CD4-positive, alpha-beta T cell (primary cell): Measurements from ENCODE around the gene SCAF11. TPM values are rescaled to one million over a fixed set of nuclear protein-coding genes. Genes with fewer than 3 reads are reported as not detected.
A peak's percentile ranks its signal among the peaks of the same experiment; 100 is the strongest.

Experiments
- ATAC-seq: fragments of 200-7000 bp; cut with Tn5 transposase; one replicate; pipeline ENCODE4 v1.10.0; 2022; ENCODE audit warnings: mild to moderate bottlenecking; ENCODE audit not compliant: poor library complexity
- CTCF ChIA-PET: fragments of 350-600 bp; sonication (Branson Sonifier 250); formaldehyde crosslinking; loops from one replicate; lab custom pipeline; 2021; ENCODE audit warnings: antibody characterized with exemption, inconsistent platforms; lab: Charles Lee
- POLR2A ChIA-PET: fragments of 350-600 bp; sonication (Branson Sonifier 250); formaldehyde crosslinking; loops from one replicate; lab custom pipeline; 2021; ENCODE audit warnings: antibody characterized with exemption, inconsistent platforms; lab: Charles Lee
- DNase-seq, 14 experiments: peaks; one replicate each; pipeline ENCODE4 v3.0.0-alpha.2; 2013 to 2020; ENCODE audit warnings: mixed read lengths in 2 of 14
- H3K27ac ChIP-seq, 2 donors: one replicate each; pipeline versions ENCODE4 v1.5.1 to v1.7.0; 2013; ENCODE audit warnings: low read length in 2 of 2, low read depth in 1 of 2, mild to moderate bottlenecking in 1 of 2
- H3K27me3 ChIP-seq, 2 experiments: 1 replicate in 1 of 2; 2 replicates in 1 of 2; pipeline versions ENCODE4 v1.6.1 to v1.7.0; 2013; ENCODE audit warnings: low read length in 2 of 2, control low read depth in 1 of 2, mild to moderate bottlenecking in 1 of 2, moderate library complexity in 1 of 2; ENCODE audit not compliant: insufficient read depth in 2 of 2, control insufficient read depth in 1 of 2
- H3K36me3 ChIP-seq: one replicate; pipeline ENCODE4 v1.6.1; 2013; ENCODE audit warnings: low read length, control low read depth; ENCODE audit not compliant: insufficient read depth
- H3K4me1 ChIP-seq: one replicate; pipeline ENCODE4 v1.6.1; 2013; ENCODE audit warnings: low read length, control low read depth; ENCODE audit not compliant: insufficient read depth
- H3K4me3 ChIP-seq: one replicate; pipeline ENCODE4 v1.5.1; 2013; ENCODE audit warnings: mild to moderate bottlenecking, low read length, moderate library complexity
- H3K9me3 ChIP-seq, 2 experiments: 1 replicate in 1 of 2; 2 replicates in 1 of 2; pipeline versions ENCODE4 v1.6.1 to v1.7.0; 2013; ENCODE audit warnings: low read length in 2 of 2, mild to moderate bottlenecking in 2 of 2, control low read depth in 1 of 2, moderate library complexity in 1 of 2; ENCODE audit not compliant: control insufficient read depth in 1 of 2, insufficient read depth in 1 of 2
- H3K27ac Mint-ChIP-seq: one replicate; pipeline ENCODE4 v1.8.0; 2020; ENCODE audit warnings: mixed read lengths
- H3K27me3 Mint-ChIP-seq: one replicate; pipeline ENCODE4 v1.8.0; 2021; ENCODE audit warnings: mixed read lengths
- H3K36me3 Mint-ChIP-seq: one replicate; pipeline ENCODE4 v1.8.0; 2021; ENCODE audit warnings: low read depth, mixed read lengths
- H3K4me1 Mint-ChIP-seq: one replicate; pipeline ENCODE4 v1.8.0; 2021; ENCODE audit warnings: low read depth, mixed read lengths
- H3K4me3 Mint-ChIP-seq: one replicate; pipeline ENCODE4 v1.8.0; 2020; ENCODE audit warnings: mild to moderate bottlenecking, mixed read lengths
- H3K9me3 Mint-ChIP-seq: one replicate; pipeline ENCODE4 v1.8.0; 2020; ENCODE audit warnings: mixed read lengths
- CTCF ChIP-seq: fragments of 200-600 bp; IDR thresholded peaks from one replicate; pipeline ENCODE4 v1.8.0; 2022; ENCODE audit warnings: antibody characterized with exemption, mild to moderate bottlenecking
- intact Hi-C, 2 experiments: fragments of 100-400 bp; cut with DNase I in 1 of 2; cut with micrococcal nuclease in 1 of 2; formaldehyde crosslinking; loops; one replicate each; pipeline versions ENCODE4 v1.15.1 to v1.9.0; 2023 to 2025; cut with DNase I, micrococcal nuclease
- total RNA-seq, 174 experiments: library from RNA in 2 of 174; stranded (reverse) in 2 of 174; gene quantifications; one replicate each; pipeline ENCODE4 v1.2.3 and lab custom pipeline; 2021 to 2026

SCAF11 gene
- total RNA-seq, 2 experiments from 2014 or later, result 205 to 213 TPM

- peak overlapping the region; percentile 77 for H3K27ac Mint-ChIP-seq
- peaks cover 52% of the 10 kb centered on the region for H3K36me3 ChIP-seq
These were observed 55.4 kb downstream of the SCAF11 start for GRCh38 chr12:45934956-45935355.

GRCh38 chr12:45933504-45933903 lies 56.9 kb downstream of the SCAF11 start:
- H3K9me3 Mint-ChIP-seq, result no peaks in the 10 kb centered on the region
- no peak overlapping the region for H3K4me3 Mint-ChIP-seq
- TF ChIP-seq CTCF, result no peak
- ATAC-seq (no peak), DNase-seq (no peak)
- ChIA-PET POLR2A (no interaction called here), CTCF (no interaction called here)
- Histone ChIP-seq H3K4me3 (no peak overlapping the region), H3K9me3 (no peaks in the 10 kb centered on the region), H3K27me3 (no peaks in the 10 kb centered on the region), H3K36me3 (peaks cover 61% of the 10 kb centered on the region), H3K4me1 (no peaks in the 10 kb centered on the region), H3K27ac (peak overlapping the region in 1 of 2 donors; percentile 12)
- intact Hi-C loops, result no loop called here
- peak overlapping the region; percentile 20 for H3K27ac Mint-ChIP-seq
- no peaks in the 10 kb centered on the region for H3K27me3 Mint-ChIP-seq
- peaks cover 77% of the 10 kb centered on the region for H3K36me3 Mint-ChIP-seq
- peaks cover 13% of the 10 kb centered on the region for H3K4me1 Mint-ChIP-seq

More at GRCh38 chr12:45934956-45935355, 55.4 kb downstream of the SCAF11 start:
- CTCF ChIA-PET, result interaction anchor here (1.0 kb wide), 1 partner anchor 22 kb away, joined by 3 read pairs; no protein-coding TSS in a partner anchor
- Histone ChIP-seq H3K4me3 (no peak overlapping the region), H3K4me1 (no peaks in the 10 kb centered on the region), H3K9me3 (no peaks in the 10 kb centered on the region), H3K27me3 (no peaks in the 10 kb centered on the region), H3K27ac (no peak overlapping the region)
- peaks cover 13% of the 10 kb centered on the region for H3K4me1 Mint-ChIP-seq
- DNase-seq (no peak), ATAC-seq (no peak)
- intact Hi-C loops, result no loop called here
- H3K9me3 Mint-ChIP-seq, result no peaks in the 10 kb centered on the region
- H3K27me3 Mint-ChIP-seq, result no peaks in the 10 kb centered on the region
- peaks cover 73% of the 10 kb centered on the region for H3K36me3 Mint-ChIP-seq
- no peak for TF ChIP-seq CTCF
- no peak overlapping the region for H3K4me3 Mint-ChIP-seq
- POLR2A ChIA-PET, result interaction anchor here (0.7 to 1.2 kb wide), 2 partner anchors 22 to 56 kb away, joined by 3 read pairs; no protein-coding TSS in a partner anchor

GRCh38 chr12:45930369-45930768 lies 60.0 kb downstream of the SCAF11 start:
- no peaks in the 10 kb centered on the region for H3K27me3 ChIP-seq

More at GRCh38 chr12:45930369-45930768, 60.0 kb downstream of the SCAF11 start:
- intact Hi-C loops, result no loop called here
- Histone ChIP-seq H3K4me1 (no peaks in the 10 kb centered on the region), H3K4me3 (no peak overlapping the region), H3K27ac (no peak overlapping the region), H3K36me3 (peaks cover 86% of the 10 kb centered on the region), H3K9me3 (no peaks in the 10 kb centered on the region)
- Mint-ChIP-seq H3K4me1 (peaks cover 5% of the 10 kb centered on the region), H3K36me3 (peaks cover 81% of the 10 kb centered on the region), H3K4me3 (no peak overlapping the region), H3K27ac (no peak overlapping the region), H3K27me3 (no peaks in the 10 kb centered on the region), H3K9me3 (no peaks in the 10 kb centered on the region)
- CTCF ChIA-PET, result interaction anchor here (0.9 kb wide), 1 partner anchor 22 kb away, joined by 3 read pairs; no protein-coding TSS in a partner anchor
- POLR2A ChIA-PET, result no interaction called here
- no peak for TF ChIP-seq CTCF
- ATAC-seq (no peak), DNase-seq (no peak)
